Measurements from ENCODE around the gene ASCC1. TPM values are rescaled to one million over a fixed set of nuclear protein-coding genes. Genes with fewer than 3 reads are reported as not detected.

ASCC1 gene
- total RNA-seq, 4 donors from 2014 or later, result 13.4 to 34.0 (median 20.5) TPM

DNA sequence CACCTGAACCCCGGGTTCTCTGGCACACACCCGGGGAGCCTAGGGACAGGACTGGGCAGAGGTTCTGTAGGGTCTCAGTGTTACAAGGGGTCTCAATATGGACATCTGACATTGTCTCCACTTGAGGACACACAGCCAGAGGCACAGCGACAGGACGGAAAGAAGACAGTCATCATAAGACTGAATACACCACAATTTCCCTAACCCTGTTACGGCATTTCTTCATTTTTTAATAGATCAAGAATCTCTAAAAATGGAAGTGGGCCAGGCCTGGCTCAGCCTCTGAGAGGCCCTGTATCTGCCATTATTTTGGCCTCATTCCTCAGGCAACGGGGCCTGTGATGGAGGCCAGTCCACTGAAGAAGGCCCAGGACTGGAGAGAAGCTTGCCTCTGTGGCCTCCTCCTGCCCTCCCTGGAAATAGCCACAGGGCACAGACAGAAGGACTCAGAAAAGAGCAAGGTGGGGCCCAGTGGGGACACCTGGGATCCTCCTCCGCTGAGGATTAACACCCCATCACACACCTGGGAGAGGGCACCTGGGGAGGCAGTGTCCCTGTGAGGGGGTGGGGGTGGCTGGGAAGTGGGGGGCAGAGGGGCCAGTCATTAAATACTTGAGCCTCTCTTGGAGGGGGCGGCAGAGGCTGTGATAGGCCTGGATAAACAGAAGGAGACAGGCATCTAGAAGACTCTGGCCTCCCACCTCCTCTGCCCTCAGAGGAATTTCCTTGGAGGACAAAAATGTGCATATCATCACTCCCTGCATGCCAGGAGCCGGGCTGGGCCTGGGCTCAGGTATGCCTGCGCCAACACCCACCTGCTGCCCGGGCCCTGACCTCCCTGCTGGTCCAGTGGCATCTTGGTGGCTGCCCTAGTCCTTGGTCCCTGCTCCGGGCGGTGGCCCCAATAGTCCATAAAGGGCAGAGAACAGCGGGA is 135.8 kb downstream of the ASCC1 start:
- Histone ChIP-seq H3K27me3 (no peaks in the 10 kb centered on the region), H3K4me3 (no peak overlapping the region), H3K36me3 (no peaks in the 10 kb centered on the region), H3K4me1 (no peaks in the 10 kb centered on the region), H3K27ac (no peak overlapping the region), H3K9me3 (no peaks in the 10 kb centered on the region)
- intact Hi-C loops (cut with DNase I; ENCODE audit: low total_unique reads) (no loop called here), in situ Hi-C loops (cut with MboI; ENCODE audit: low pct_ligation_motif_present in 1 of 4, low pct_unique_long_range_greater_than_20kb in 1 of 4, low sequenced_read_pairs in 3 of 4) (no loop called here)
- TF ChIP-seq POLR2AphosphoS5 (IDR thresholded peaks at IDR 0.05) (no peak), EP300 (IDR thresholded peaks at IDR 0.05; ENCODE audit: low read depth) (no peak), POLR2A (IDR thresholded peaks at IDR 0.05) (no peak)
- TF ChIP-seq, protein P1, sequence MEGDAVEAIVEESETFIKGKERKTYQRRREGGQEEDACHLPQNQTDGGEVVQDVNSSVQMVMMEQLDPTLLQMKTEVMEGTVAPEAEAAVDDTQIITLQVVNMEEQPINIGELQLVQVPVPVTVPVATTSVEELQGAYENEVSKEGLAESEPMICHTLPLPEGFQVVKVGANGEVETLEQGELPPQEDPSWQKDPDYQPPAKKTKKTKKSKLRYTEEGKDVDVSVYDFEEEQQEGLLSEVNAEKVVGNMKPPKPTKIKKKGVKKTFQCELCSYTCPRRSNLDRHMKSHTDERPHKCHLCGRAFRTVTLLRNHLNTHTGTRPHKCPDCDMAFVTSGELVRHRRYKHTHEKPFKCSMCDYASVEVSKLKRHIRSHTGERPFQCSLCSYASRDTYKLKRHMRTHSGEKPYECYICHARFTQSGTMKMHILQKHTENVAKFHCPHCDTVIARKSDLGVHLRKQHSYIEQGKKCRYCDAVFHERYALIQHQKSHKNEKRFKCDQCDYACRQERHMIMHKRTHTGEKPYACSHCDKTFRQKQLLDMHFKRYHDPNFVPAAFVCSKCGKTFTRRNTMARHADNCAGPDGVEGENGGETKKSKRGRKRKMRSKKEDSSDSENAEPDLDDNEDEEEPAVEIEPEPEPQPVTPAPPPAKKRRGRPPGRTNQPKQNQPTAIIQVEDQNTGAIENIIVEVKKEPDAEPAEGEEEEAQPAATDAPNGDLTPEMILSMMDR (IDR thresholded peaks at IDR 0.05), result no peak
- DNase-seq, result no peak
- WGBS, 2 donors (ENCODE audit: low coverage in 1 of 2), result 83% methylated on average over 14 of the region's 14 CpGs; no CpG with 5 or more reads in 1 of the 2 donors

DNA sequence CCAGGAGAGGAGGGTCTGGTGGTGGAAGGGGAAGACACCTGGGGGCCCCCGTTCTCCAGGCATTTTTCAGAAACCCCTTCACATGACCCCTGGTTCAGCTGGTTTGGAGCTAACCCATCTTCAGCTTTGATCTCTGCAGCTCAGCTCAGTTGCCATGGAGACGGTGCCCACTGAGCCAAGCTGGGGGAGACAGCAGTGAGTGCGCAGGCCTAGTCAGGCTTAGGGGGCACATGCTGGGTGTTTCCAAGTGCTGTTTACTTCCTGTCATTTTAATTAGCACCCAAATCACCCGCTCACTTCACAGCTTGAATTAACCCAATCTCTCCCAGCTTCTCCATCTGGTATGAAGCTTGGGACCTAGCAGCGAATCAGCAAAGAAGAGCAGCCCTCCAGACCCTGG is 136.7 kb downstream of the ASCC1 start:
- no peaks in the 10 kb centered on the region for H3K36me3 ChIP-seq
- no peak for DNase-seq
- H3K4me3 ChIP-seq, result no peak overlapping the region
- in situ Hi-C loops (cut with MboI; ENCODE audit: low pct_ligation_motif_present in 1 of 4, low pct_unique_long_range_greater_than_20kb in 1 of 4, low sequenced_read_pairs in 3 of 4), result no loop called here
- no peak overlapping the region for H3K27ac ChIP-seq
- no peaks in the 10 kb centered on the region for H3K27me3 ChIP-seq
- no peak for TF ChIP-seq POLR2A (IDR thresholded peaks at IDR 0.05)
- TF ChIP-seq EP300 (IDR thresholded peaks at IDR 0.05; ENCODE audit: low read depth), result no peak
- TF ChIP-seq, protein P1 (IDR thresholded peaks at IDR 0.05), result no peak
- no peak for TF ChIP-seq POLR2AphosphoS5 (IDR thresholded peaks at IDR 0.05)
- intact Hi-C loops (cut with DNase I; ENCODE audit: low total_unique reads), result no loop called here
- no peaks in the 10 kb centered on the region for H3K4me1 ChIP-seq
- WGBS, 2 donors (ENCODE audit: low coverage in 1 of 2), result 70 to 100% methylated on average over 1 to 5 of the region's 5 CpGs
- no peaks in the 10 kb centered on the region for H3K9me3 ChIP-seq

- Histone ChIP-seq H3K9me3 (no peaks in the 10 kb centered on the region), H3K4me1 (no peaks in the 10 kb centered on the region), H3K27me3 (no peaks in the 10 kb centered on the region), H3K4me3 (no peak overlapping the region), H3K27ac (no peak overlapping the region), H3K36me3 (no peaks in the 10 kb centered on the region)
- 89 to 92% methylated on average over 13 to 20 of the region's 20 CpGs for WGBS, 2 donors (ENCODE audit: low coverage in 1 of 2)
- in situ Hi-C loops (cut with MboI; ENCODE audit: low pct_ligation_motif_present in 1 of 4, low pct_unique_long_range_greater_than_20kb in 1 of 4, low sequenced_read_pairs in 3 of 4) (no loop called here), intact Hi-C loops (cut with DNase I; ENCODE audit: low total_unique reads) (no loop called here)
- TF ChIP-seq, protein P1 (IDR thresholded peaks at IDR 0.05), result no peak
- TF ChIP-seq EP300 (IDR thresholded peaks at IDR 0.05; ENCODE audit: low read depth) (no peak), POLR2A (IDR thresholded peaks at IDR 0.05) (no peak)
- DNase-seq, result no peak
Measured at GRCh38 chr10:72077275-72077990, 138.6 kb downstream of the ASCC1 start.

GRCh38 chr10:72076756-72077155 is 139.3 kb downstream of the ASCC1 start:
- in situ Hi-C loops (cut with MboI; ENCODE audit: low pct_ligation_motif_present in 1 of 4, low pct_unique_long_range_greater_than_20kb in 1 of 4, low sequenced_read_pairs in 3 of 4), result no loop called here
- intact Hi-C loops (cut with DNase I; ENCODE audit: low total_unique reads), result no loop called here
- Histone ChIP-seq H3K27ac (no peak overlapping the region), H3K4me1 (no peaks in the 10 kb centered on the region), H3K4me3 (no peak overlapping the region), H3K27me3 (no peaks in the 10 kb centered on the region), H3K36me3 (no peaks in the 10 kb centered on the region), H3K9me3 (no peaks in the 10 kb centered on the region)
- no peak for TF ChIP-seq POLR2AphosphoS5 (IDR thresholded peaks at IDR 0.05)
- TF ChIP-seq, protein P1 (IDR thresholded peaks at IDR 0.05), result no peak
- TF ChIP-seq EP300 (IDR thresholded peaks at IDR 0.05; ENCODE audit: low read depth), result no peak
- no peak for TF ChIP-seq POLR2A (IDR thresholded peaks at IDR 0.05)
- DNase-seq, result no peak
- 53% methylated on average over 5 of the region's 5 CpGs; no CpG with 5 or more reads in 1 of the 2 donors for WGBS, 2 donors (ENCODE audit: low coverage in 1 of 2)
